Activated naive CD4-positive, alpha-beta T cell treated with anti-CD3 and anti-CD28 coated beads, Interleukin-2, amount 50 U/mL, for 72 hours (primary cell): ENCODE measurements around the gene MFGE8. TPM values are rescaled to one million over a fixed set of nuclear protein-coding genes. Genes with fewer than 3 reads are reported as not detected.

ENCODE experiments used
- ATAC-seq, 2 donors: fragments of 150-1000 bp; cut with Tn5 transposase; 2 replicates each; pipeline ENCODE4 v1.10.0; 2021; ENCODE audit warnings: mild to moderate bottlenecking in 2 of 2, moderate library complexity in 2 of 2
- DNase-seq, 2 donors: peaks; one replicate each; pipeline ENCODE4 v3.0.0; 2021 to 2022; ENCODE audit warnings: low spot score in 2 of 2
- H3K27ac Mint-ChIP-seq, 2 donors: one replicate each; pipeline ENCODE4 v1.8.0; 2022; ENCODE audit warnings: mild to moderate bottlenecking in 2 of 2, mixed read lengths in 2 of 2
- H3K36me3 Mint-ChIP-seq, 2 donors: one replicate each; pipeline ENCODE4 v1.8.0; 2022; ENCODE audit warnings: mixed read lengths in 2 of 2
- H3K9me3 Mint-ChIP-seq, 2 donors: one replicate each; pipeline ENCODE4 v1.8.0; 2022; ENCODE audit warnings: mixed read lengths in 2 of 2
- total RNA-seq, 2 donors: library from RNA; stranded (reverse); gene quantifications; one replicate each; pipeline ENCODE4 v1.2.3, GENCODE V29; 2022

MFGE8 gene
- total RNA-seq, 2 donors from 2014 or later = 27.6 to 91.9 TPM

DNA sequence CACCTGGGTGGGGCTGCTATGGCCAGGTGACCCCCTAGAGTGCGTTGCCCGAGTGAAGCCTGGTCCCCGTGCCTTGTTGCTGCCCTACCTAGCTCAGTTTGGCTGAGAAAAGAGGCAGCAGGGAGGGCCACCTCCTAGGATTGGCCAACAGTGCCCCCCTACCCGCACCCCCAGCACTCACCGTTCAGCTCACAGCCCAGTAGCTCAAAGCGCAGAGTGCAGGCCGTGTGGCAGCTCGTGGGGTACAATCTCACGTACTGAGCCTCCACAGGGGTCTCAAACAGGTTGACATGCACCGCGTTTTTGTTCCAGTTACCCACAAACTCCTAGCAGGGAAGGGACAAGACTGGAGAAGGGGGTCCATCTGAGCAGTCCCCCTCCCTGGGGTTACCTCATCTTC is 7.6 kb downstream of the MFGE8 start:
- Mint-ChIP-seq H3K27ac (peak overlapping the region in 1 of 2 donors; percentile 63), H3K9me3 (no peaks in the 10 kb centered on the region), H3K36me3 (no peaks in the 10 kb centered on the region)
- ATAC-seq = no peak
- DNase-seq = no peak

DNA sequence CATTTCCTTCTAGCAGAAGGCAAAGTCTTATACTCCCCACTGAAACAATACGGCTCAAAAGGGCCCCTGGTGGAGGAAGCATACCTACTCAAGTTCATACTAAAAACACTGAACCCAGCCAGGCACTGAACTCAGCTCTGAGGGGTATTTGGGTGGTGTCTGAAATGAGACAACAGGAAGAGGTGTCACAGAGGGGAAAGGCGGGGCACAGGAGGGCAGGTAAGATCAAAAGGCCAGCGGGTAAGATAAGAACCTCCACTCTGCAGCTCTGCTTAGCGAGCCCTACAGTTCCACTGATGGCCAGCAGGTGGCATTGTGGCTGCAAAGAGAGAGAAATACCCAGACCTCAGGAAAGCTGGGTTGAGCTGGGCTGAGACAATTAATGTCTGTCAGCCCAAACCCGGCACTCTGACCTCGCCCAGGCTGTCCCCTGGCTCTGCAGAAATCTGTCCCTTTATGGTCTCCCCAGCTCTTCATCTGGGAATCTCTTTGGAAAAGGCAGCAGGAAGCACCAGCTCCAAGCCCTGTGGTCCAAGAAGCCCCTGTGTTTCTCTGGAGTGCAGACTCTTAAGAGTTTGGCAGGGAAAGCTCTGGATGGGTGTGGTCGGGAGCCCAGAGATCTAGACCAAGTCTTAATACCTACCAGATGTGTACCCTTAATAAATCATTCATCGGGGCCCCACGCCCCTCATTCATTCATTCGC is 8.4 kb downstream of the MFGE8 start:
- ATAC-seq = peak; percentile 89 to 99
- no peaks in the 10 kb centered on the region for H3K36me3 Mint-ChIP-seq
- H3K9me3 Mint-ChIP-seq = no peaks in the 10 kb centered on the region
- H3K27ac Mint-ChIP-seq = peak overlapping the region; percentile 31 to 74
- DNase-seq = peak; percentile 84 to 89

DNA sequence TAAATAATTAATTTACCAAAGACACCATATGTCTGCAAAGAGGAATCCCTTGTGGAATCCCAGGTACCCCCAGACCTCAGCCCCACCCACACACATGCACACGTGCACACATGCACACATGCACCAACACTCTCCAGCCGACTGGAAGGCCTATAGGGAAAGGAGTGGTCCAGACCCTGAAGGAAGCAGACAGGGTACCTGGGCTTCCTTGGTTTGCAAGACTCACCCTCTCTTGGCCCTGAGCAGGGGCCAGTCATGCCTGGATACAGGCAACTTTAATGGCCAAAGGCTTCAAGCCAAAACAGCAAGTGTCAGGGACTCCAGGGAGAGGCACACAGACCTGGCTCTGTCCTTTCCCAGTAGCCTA is 8.9 kb downstream of the MFGE8 start:
- DNase-seq = no peak
- Mint-ChIP-seq H3K27ac (peak overlapping the region in 1 of 2 donors; percentile 74), H3K36me3 (no peaks in the 10 kb centered on the region), H3K9me3 (no peaks in the 10 kb centered on the region)
- ATAC-seq = no peak

DNA sequence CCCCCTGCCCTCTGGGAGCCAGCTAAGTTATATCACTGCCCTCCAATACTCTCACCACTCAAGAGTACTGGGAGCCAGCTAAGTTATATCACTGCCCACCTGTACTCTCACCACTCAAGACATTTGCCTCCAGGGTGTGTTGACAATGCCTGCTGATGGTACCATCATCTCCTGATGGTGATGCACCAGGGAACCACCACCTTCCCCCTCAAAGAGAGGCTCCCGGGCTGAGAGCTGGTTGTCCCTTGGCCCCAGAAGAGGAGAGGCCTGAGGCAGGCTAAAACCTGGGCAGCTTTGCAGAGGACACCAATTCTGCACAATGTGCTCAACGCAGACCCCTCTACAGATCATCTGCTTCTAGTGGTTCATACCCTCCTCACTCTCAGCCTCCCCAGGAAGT is 10.3 kb downstream of the MFGE8 start:
- no peak for ATAC-seq
- H3K27ac Mint-ChIP-seq = no peak overlapping the region
- no peaks in the 10 kb centered on the region for H3K9me3 Mint-ChIP-seq
- no peaks in the 10 kb centered on the region for H3K36me3 Mint-ChIP-seq
- DNase-seq = no peak

DNA sequence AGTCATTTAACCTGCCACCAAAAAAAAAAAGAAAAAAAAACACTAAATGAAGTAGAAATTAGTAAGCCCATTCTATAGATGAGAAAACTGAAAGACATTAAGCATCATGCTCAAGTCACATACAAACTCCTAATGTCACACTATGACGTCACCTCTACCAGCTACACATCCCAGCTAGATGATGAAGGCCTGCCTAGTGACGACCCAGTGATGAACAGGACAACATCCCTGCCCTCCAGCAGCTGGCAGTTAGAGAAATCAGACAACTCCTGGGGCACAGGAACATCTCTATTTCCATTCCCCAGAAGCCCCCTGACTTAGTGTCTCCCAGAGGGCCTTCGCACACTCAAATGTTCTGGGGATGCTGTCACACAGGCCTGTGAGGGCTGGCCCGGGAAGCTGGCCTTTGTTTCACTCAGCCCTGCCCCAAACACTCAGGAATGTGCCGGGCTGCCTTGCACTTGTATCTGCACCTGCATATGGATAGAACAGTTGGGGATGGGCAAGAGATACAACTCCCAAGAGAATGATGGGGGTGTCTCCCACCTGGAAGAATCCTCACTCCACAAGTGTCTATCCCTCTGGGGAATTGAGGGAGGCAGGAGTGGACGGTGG is 10.9 kb downstream of the MFGE8 start:
- ATAC-seq (no peak), DNase-seq (no peak)
- Mint-ChIP-seq H3K9me3 (no peaks in the 10 kb centered on the region), H3K27ac (no peak overlapping the region), H3K36me3 (no peaks in the 10 kb centered on the region)

DNA sequence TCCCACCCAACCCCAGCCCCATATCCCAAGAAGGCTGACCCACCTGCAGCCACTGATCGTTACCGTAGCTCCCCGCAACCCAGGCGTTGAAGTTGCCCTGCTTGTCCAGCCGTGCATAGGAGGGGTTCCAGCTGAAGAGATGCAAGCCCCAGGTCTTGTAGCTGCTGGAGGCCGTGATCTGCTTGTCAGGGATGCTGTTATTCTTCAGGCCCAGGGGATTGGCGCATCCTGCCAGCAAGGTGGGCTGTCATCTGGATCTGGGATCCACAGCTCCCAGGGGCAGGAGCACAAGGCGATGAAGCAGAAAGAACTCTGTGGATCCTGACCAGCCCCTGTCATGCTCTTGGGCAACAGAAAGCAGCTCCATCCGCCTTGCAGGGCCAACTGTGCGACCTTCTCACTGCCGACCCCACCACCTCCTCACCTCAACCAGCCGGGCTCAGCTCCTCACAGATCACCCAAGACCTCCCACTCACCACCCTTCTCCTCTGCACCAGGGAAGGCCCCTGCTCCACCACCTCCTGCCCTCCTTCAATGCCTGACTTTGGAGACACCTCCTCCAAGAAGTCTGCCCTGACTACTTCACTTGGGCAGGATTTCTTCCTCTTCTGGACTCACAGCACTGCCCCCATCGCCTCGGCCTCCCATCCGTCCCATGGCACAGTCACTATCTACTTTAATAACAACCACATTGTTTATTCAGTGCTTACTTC is 11.5 kb downstream of the MFGE8 start:
- no peak for ATAC-seq
- H3K27ac Mint-ChIP-seq = peak overlapping the region in 1 of 2 donors; percentile 44

DNA sequence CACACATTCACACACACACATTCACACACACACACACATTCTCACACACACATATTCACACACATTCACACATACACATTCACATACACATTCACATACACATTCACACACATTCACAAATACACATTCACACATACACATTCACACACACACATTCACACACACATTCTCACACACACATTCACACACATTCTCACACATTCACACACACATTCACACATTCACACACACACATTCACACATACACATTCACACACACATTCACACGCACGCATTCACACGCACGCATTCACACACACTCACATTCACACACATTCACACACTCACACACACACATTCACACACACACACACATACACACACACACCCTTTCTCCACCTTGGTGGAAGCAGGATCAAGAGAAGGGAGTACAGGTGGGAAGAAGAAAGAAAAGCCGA is 12.2 kb downstream of the MFGE8 start:
- Mint-ChIP-seq H3K36me3 (no peaks in the 10 kb centered on the region), H3K9me3 (no peaks in the 10 kb centered on the region), H3K27ac (peak overlapping the region in 1 of 2 donors; percentile 18)
- ATAC-seq (no peak), DNase-seq (no peak)

More for the DNA sequence above, 11.5 kb downstream of the MFGE8 start:
- no peaks in the 10 kb centered on the region for H3K9me3 Mint-ChIP-seq
- H3K36me3 Mint-ChIP-seq = no peaks in the 10 kb centered on the region
- DNase-seq = no peak

DNA sequence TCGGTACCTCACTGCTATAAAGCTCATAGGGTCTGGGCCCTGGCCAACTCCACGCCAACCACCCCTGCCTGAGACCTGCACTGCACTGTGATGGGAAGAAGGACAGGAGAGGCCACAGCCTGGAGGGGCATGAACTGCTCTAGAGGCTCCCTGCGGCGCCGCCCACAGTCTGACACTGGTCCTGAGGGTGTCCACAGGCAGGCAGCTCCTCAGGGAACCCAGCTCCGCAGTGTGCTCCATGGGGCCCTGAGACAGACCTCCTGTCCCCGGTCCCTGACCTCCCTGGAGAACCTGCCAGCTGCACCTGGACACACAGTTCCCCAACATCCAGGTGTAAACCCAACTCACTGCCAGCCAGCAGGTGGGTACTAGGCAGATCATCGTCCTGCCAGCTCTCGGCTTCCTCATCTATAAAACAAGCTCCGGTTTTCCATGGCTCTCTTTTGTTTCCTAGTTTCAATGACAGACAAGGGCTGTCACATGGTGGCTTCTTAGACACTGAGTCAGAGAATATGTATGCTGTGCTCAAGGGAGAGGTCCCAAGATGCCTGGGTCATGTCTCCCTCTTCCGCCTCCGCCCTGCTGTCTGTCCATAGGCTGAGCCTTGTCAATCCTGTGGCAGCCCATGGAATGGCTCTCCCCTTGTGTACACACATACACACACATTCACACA is 12.7 kb downstream of the MFGE8 start:
- peak overlapping the region in 1 of 2 donors; percentile 18 for H3K27ac Mint-ChIP-seq
- ATAC-seq = no peak
- H3K36me3 Mint-ChIP-seq = no peaks in the 10 kb centered on the region
- no peaks in the 10 kb centered on the region for H3K9me3 Mint-ChIP-seq
- DNase-seq = no peak

DNA sequence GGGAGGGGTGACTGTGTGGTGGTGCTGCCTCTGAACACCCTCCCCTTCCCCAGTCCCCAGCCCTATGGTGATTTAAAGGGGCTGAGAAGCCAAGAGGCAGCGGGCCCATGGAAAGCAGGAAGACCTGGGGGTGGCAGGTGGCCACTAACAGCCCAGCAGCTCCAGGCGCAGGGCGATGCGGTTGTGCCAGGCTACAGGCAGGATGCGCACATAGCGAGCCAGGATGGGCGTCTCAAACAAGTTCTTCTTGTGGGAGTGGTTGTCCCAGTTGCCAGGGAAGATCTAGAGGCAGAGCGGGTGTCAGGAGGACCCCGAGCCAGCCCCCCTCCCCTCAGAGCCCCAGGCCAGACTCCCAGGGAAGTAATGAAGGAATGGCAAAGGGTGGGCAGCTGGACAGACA is 13.9 kb downstream of the MFGE8 start:
- no peaks in the 10 kb centered on the region for H3K36me3 Mint-ChIP-seq
- H3K9me3 Mint-ChIP-seq = no peaks in the 10 kb centered on the region
- DNase-seq = no peak
- ATAC-seq = no peak
- H3K27ac Mint-ChIP-seq = no peak overlapping the region

DNA sequence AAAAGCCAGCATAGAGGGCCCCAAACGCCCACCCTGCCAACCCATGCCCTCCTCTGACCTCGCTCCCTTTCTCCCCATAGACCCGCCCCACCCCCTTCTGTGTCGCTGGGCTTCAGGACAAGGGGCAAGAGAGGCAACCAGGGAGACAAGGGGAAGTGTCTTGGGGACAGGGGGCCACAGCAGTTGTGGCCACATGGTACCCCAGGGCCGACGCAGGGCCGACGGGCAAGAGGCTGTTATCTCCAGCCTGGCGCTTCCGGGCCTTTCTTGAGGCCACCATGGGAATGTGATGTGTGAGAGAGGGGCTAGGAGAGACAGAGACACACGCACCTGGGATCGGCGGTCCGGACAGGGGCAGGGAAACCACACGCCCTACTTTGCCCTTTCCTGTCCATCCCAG is 14.4 kb downstream of the MFGE8 start:
- DNase-seq (no peak), ATAC-seq (no peak)
- Mint-ChIP-seq H3K9me3 (no peaks in the 10 kb centered on the region), H3K27ac (no peak overlapping the region), H3K36me3 (no peaks in the 10 kb centered on the region)

DNA sequence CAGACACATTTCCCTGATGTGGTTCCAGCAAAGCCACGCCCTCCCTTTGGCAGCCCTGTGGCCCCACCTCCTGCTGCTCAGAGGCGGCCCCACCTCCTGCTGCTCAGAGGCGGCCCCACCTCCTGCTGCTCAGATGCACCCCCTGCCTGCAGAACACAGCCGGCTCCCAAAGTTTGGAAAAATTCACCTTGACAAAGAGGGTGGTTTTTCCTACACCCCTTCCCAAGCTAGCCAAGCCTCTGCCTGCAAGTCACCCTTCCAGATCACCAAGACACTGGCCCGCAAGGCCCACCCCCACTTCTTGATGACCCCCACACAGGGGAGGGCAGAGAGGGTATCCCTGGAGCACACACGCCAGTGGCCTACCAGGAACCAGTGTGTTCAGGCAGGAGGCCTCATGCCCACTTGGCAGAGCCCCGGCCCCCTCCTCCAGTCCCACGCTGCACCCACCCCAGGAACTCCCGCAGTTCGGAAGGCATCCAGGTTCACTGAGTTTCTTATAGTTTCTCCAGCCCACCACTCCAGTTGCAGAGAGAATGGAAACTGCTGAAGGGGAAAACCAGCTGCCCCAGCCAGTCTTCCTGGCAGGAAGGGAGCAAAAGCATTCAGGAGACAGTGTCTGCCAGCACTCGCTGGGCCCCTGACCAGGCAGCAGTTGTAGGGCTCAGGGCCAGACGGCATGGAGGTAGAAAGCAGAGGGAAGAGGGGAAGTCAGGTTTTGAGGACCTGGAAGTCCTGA is 15.6 kb downstream of the MFGE8 start:
- DNase-seq (peak in 1 of 2 donors; percentile 61), ATAC-seq (peak; percentile 35 to 68)
- Mint-ChIP-seq H3K36me3 (no peaks in the 10 kb centered on the region), H3K27ac (peak overlapping the region in 1 of 2 donors; percentile 79), H3K9me3 (no peaks in the 10 kb centered on the region)

DNA sequence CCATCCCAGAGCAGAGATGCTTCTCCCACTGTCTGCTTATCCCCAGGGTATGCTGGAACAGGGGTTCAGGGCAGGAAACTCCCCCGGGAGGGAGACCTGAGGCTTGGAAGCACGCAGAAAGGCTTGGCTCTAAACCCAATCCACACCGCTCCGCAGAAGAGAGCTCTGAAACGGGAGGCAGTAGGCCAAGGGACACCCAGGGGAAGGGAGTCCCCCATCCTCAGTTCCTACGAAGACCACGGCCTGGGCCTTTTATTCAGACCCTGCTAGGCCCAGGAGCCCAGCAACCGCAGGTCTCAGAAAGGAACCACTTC is 16.1 kb downstream of the MFGE8 start:
- no peaks in the 10 kb centered on the region for H3K9me3 Mint-ChIP-seq
- no peaks in the 10 kb centered on the region for H3K36me3 Mint-ChIP-seq
- ATAC-seq = no peak
- no peak overlapping the region for H3K27ac Mint-ChIP-seq
- DNase-seq = no peak

DNA sequence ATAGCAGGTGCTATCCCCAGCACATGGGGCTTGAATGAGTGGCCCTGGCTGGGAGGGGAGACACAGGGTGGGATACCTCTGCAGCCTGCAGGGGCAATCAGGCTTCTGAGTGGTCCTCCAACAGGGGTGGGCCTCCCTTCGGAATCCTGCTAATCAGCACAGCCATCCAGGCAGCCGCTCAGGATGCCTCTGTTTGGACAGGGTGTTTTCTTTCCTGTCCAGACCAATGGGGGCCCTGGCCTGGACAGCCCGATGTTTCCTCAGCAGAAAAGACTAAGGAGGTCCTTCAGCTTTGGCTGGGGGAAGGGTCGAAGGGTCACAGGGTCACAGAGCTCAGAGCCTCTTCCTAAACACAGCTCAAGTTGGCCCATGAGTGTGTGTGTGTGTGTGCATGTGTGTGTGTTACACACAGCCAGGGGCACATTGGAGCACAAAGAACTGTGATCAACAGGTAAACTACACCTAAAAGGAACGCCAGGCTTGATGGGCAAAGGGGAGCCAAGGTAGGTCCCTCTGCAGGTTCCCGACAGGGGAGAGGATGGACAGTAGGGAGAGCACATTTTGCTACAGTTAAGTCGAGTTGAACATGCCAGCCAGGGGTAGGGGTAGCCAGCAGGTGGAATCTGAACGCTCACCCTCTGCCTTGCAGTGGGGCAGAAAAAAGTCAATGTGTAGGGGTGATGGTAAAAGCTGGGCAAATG is 16.7 kb downstream of the MFGE8 start:
- ATAC-seq = no peak
- Mint-ChIP-seq H3K27ac (no peak overlapping the region), H3K36me3 (no peaks in the 10 kb centered on the region), H3K9me3 (no peaks in the 10 kb centered on the region)
- no peak for DNase-seq

DNA sequence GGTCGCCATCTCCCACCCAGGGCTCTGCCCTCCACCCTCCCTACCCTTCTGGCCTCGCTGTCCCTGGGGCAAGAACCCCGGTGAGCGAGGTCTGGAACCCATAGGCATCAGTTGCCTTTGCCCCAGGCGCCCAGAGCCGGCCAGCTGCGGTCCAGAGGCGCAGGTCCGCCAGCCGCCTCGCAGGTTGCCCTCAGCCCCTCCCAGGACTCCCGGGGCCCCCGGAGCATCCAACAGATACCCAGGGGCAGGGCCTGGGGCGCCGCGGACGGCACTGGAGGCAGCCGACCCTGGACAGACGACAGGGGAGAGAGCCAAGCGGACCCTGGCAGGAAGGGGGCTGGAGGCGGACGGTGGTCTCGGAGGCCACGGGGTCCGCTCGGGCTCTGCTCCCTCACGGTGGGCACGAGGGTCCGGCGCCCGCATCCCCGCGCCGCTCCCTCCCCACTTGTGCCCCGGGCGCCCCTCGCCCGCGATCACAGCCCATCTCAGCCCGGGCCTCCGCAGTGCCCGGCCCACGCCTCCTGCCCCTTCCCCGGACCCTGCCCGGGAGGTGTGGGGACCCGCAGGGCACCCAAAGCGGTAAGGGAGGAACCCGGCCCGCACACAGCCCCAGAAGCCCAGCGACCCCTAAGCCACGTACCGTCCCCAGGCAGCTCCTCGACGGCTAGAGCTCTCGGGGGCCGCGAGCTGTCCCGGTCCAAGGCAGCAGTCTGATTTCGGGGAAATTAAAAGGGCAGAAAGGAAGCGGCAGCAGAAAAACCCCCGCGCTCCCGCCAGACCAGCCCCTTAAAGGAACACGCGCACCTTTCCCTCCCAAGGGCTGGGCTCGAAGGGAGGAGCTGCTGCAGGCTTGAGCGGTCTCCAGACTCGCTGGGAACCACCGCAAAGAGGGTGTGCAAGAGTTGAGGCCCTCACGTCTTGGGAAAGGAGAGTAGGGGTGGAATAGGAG is 18.1 kb downstream of the MFGE8 start, which contains the start of gene HAPLN3:
HAPLN3 (minus strand) TSS at position 726 of the 949 bp plus-strand sequence. CDS start 8,246 bp downstream, outside the sequence.
- Mint-ChIP-seq H3K36me3 (no peaks in the 10 kb centered on the region), H3K9me3 (no peaks in the 10 kb centered on the region), H3K27ac (peak within 1 kb of the TSS; percentile 82 to 95)
- peak; percentile 66 to 71 for ATAC-seq
- DNase-seq = peak; percentile 67 to 69

DNA sequence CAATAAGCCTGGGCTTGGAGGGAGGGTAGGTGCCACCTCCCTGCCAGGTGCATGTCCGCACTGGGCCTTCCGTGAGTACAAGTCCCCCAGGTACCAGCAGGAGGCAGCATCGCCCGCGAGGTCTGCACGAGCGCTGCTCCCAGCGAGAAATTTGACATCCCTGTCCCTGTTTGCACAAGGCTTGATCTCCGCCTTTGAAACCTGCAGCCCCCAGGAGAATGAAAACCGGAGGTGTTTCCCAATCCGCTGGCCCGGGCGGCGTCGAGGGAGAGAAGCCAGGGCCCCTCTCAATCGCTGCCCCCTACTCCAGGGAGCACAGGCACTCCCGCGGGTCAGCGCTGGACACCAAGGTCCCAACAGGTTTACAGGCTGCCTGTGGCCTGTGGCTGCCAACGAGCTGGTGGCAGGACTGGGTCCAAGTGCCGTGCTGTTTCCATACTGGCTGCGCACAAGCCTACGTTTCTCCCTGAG is 18.8 kb downstream of the MFGE8 start:
- H3K36me3 Mint-ChIP-seq = no peaks in the 10 kb centered on the region
- DNase-seq (peak; percentile 78 to 91), ATAC-seq (peak; percentile 66)
- H3K27ac Mint-ChIP-seq = peak overlapping the region; percentile 82 to 85
- no peaks in the 10 kb centered on the region for H3K9me3 Mint-ChIP-seq
